ENCODE measurements around the gene AP1M1.

AP1M1 gene

GRCh38 chr19:16262618-16263017 lies 64.9 kb downstream of the AP1M1 start:
- no peaks in the 10 kb centered on the region for H3K36me3 ChIP-seq (ENCODE audit: control insufficient read depth in 2 of 2, insufficient read depth in 1 of 2, low read length in 2 of 2)
- H3K27ac ChIP-seq (ENCODE audit: extremely low read depth, low read depth, low read length) = no peak overlapping the region
- CTCF ChIA-PET = interaction anchor here (0.8 kb wide), 1 partner anchor 633 kb away, joined by 3 read pairs; no protein-coding TSS in a partner anchor
- no peaks in the 10 kb centered on the region for H3K4me1 ChIP-seq (ENCODE audit: control insufficient read depth, insufficient read depth, low read length)
- no peak overlapping the region for H3K4me3 ChIP-seq (ENCODE audit: low read depth, low read length)
- TF ChIP-seq ZBTB8A (tag by site-specific recombination; IDR thresholded peaks at IDR 0.05) (no peak), ZEB2 (tag by site-specific recombination; IDR thresholded peaks at IDR 0.05) (0 out of 2 replicates have a peak, but pooled peaks have one; percentile 12)
- POLR2A ChIA-PET = no interaction called here
- H3K9me3 ChIP-seq (ENCODE audit: control insufficient read depth, insufficient read depth, low read depth, low read length) = no peaks in the 10 kb centered on the region

- Histone ChIP-seq H3K9me3 (ENCODE audit: control insufficient read depth, insufficient read depth, low read depth, low read length) (no peaks in the 10 kb centered on the region), H3K27ac (ENCODE audit: extremely low read depth, low read depth, low read length) (no peak overlapping the region), H3K4me3 (ENCODE audit: low read depth, low read length) (no peak overlapping the region), H3K4me1 (ENCODE audit: control insufficient read depth, insufficient read depth, low read length) (no peaks in the 10 kb centered on the region), H3K36me3 (ENCODE audit: control insufficient read depth in 2 of 2, insufficient read depth in 1 of 2, low read length in 2 of 2) (no peaks in the 10 kb centered on the region)
- ChIA-PET CTCF (interaction anchor here (0.8 kb wide), 1 partner anchor 634 kb away, joined by 3 read pairs; no protein-coding TSS in a partner anchor), POLR2A (no interaction called here)
- TF ChIP-seq ZNF239 (tag by site-specific recombination; IDR thresholded peaks at IDR 0.05) = no peak
- TF ChIP-seq ZNF155 (tag by site-specific recombination; IDR thresholded peaks at IDR 0.05) = no peak
- no peak for TF ChIP-seq SETDB1 (IDR thresholded peaks at IDR 0.05; ENCODE audit: insufficient read length, low read length)
- no peak for TF ChIP-seq ELK4 (IDR thresholded peaks at IDR 0.05; ENCODE audit: borderline replicate concordance, low read depth, low read length)
- no peak for TF ChIP-seq ZIC2 (tag by site-specific recombination; IDR thresholded peaks at IDR 0.05)
- TF ChIP-seq ZNF2 (tag by site-specific recombination; IDR thresholded peaks at IDR 0.05) = no peak
- TF ChIP-seq ZNF146 (tag by site-specific recombination; IDR thresholded peaks at IDR 0.05) = no peak
These were observed 65.5 kb downstream of the AP1M1 start for GRCh38 chr19:16263141-16263761.

GRCh38 chr19:16265205-16265604 lies 67.5 kb downstream of the AP1M1 start:
- Histone ChIP-seq H3K4me3 (ENCODE audit: low read depth, low read length) (no peak overlapping the region), H3K27ac (ENCODE audit: extremely low read depth, low read depth, low read length) (no peak overlapping the region), H3K4me1 (ENCODE audit: control insufficient read depth, insufficient read depth, low read length) (no peaks in the 10 kb centered on the region), H3K9me3 (ENCODE audit: control insufficient read depth, insufficient read depth, low read depth, low read length) (no peaks in the 10 kb centered on the region), H3K36me3 (ENCODE audit: control insufficient read depth in 2 of 2, insufficient read depth in 1 of 2, low read length in 2 of 2) (no peaks in the 10 kb centered on the region)
- POLR2A ChIA-PET = no interaction called here
- TF ChIP-seq BCL11A (tag by site-specific recombination; IDR thresholded peaks at IDR 0.05; ENCODE audit: low read depth) (no peak), ZNF580 (tag by site-specific recombination; IDR thresholded peaks at IDR 0.05) (peak; percentile 56; the same call in 1 of the 2 replicates)
- CTCF ChIA-PET = no interaction called here

- Histone ChIP-seq H3K4me3 (ENCODE audit: low read depth, low read length) (no peak overlapping the region), H3K36me3 (ENCODE audit: control insufficient read depth in 2 of 2, insufficient read depth in 1 of 2, low read length in 2 of 2) (no peaks in the 10 kb centered on the region), H3K9me3 (ENCODE audit: control insufficient read depth, insufficient read depth, low read depth, low read length) (no peaks in the 10 kb centered on the region), H3K27ac (ENCODE audit: extremely low read depth, low read depth, low read length) (no peak overlapping the region), H3K4me1 (ENCODE audit: control insufficient read depth, insufficient read depth, low read length) (no peaks in the 10 kb centered on the region)
- ChIA-PET CTCF (interaction anchor here (0.6 kb wide), 1 partner anchor 120 kb away, joined by 3 read pairs; no protein-coding TSS in a partner anchor), POLR2A (no interaction called here)
- TF ChIP-seq ZNF571 (tag by site-specific recombination; IDR thresholded peaks at IDR 0.05) (no peak), BCL11A (tag by site-specific recombination; IDR thresholded peaks at IDR 0.05; ENCODE audit: low read depth) (no peak), ZXDB (tag by site-specific recombination; IDR thresholded peaks at IDR 0.05) (no peak), HOXA7 (CRISPR knock-in tag; IDR thresholded peaks at IDR 0.05; ENCODE audit: borderline replicate concordance) (no peak), ZNF623 (tag by site-specific recombination; IDR thresholded peaks at IDR 0.05) (no peak), ZNF155 (tag by site-specific recombination; IDR thresholded peaks at IDR 0.05) (no peak), ZNF645 (tag by site-specific recombination; IDR thresholded peaks at IDR 0.05) (no peak), GFI1B (tag by site-specific recombination; IDR thresholded peaks at IDR 0.05) (no peak), ZBTB11 (tag by site-specific recombination; conservative IDR thresholded peaks at IDR 0.05; ENCODE audit: low read depth) (no peak), ZNF121 (tag by site-specific recombination; IDR thresholded peaks at IDR 0.05) (no peak), ZNF394 (tag by site-specific recombination; IDR thresholded peaks at IDR 0.05; ENCODE audit: borderline replicate concordance) (no peak), SALL2 (tag by site-specific recombination; IDR thresholded peaks at IDR 0.05; ENCODE audit: borderline replicate concordance) (no peak)
These were observed 68.3 kb downstream of the AP1M1 start for GRCh38 chr19:16265890-16266585.

Data from HEK293 (cell line).